KG1 (cell line): Measurements from ENCODE around the gene TSPAN2.

ENCODE experiments used
- DNase-seq: peaks from one replicate; lab custom pipeline; 2025; lab: John Stamatoyannopoulos, UW

TSPAN2 gene

DNA sequence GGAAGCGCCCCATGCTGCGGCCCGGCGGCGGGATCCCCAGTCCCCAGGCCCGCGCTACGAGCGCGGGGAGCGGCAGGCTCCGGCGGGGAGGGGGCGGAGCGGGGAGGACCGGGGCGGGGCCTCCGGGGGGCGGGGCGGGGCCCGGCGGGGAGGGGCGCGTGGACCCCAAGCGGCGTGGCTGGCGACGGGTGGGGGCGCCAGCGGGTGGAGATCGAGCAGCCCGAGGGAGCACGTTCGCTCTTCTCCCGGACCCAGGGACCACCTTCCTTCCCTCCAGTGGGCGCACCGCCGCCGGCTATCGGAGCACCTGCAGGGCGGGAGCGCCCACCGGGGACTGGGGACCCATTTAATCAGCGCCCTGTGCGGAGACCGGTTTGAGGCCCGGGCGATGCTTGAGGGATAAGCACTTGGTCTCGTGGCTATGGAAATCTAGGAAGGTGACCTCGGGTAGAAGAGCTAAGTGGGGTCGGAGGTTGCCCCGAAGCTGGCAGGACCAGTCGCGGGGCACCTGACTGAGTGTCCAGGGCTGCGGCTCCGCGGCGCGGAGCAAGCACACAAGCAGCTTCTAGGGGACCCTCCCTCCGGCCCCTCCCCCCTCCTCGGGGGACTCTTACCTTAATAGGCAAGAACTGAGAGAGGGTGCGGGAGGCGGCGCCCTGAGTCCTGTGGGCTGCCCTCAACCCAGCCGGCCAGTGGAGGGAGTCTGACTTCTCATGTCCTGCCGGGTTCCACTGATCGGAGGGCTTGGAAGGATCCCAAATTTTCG lies at the start of gene TSPAN2:
TSS of gene TSPAN2 (minus strand) at position 84 of the 766 bp plus-strand sequence. CDS start at position 13, 71 bp downstream.
- no peak for DNase-seq

- DNase-seq: peak; percentile 63
Observed at GRCh38 chr1:115138973-115139372, 49.7 kb upstream of the TSPAN2 start.

- DNase-seq: no peak
Observed at GRCh38 chr1:115138271-115138670, 49.0 kb upstream of the TSPAN2 start.

DNA sequence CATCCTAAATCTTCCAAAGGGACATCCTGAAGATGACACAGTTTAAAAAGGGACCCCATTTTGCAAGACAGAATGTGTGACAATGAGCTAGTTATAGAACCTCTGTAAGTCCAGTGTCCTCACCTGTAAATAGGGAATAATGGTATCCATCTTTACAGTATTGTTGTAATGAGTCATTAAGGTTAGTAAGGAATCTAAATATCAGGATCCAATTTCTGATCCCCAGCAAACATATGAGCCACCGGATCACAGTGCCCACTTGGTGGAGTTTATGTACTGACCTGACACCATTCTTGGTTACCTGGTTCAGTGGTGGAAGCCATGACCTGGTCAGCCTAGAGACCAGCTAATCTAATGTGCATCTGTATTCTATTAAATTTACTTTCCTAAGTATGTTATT lies 47.9 kb upstream of the TSPAN2 start:
- no peak for DNase-seq

DNA sequence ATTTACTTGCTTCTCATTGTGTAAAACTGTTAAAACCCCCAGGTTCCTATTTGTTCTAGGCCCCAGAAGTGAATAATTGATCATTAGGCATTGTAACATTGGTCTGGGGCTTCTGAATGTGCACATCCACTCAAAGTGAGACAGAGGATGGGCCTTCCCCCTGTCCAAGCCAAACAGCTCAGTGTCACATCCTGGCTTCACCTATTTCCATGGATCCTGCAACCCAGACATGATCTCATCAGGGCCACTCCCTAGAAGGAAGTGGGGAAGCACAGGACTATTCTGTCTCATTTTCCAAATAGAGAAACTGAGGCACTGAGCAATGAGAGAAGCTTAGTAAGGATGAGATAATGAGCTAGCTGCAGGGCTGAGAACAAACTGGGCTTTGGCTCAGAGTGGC lies 47.4 kb upstream of the TSPAN2 start:
- DNase-seq: no peak

- DNase-seq: no peak
Observed at GRCh38 chr1:115136106-115136505, 46.8 kb upstream of the TSPAN2 start.

GRCh38 chr1:115135681-115136080 lies 46.4 kb upstream of the TSPAN2 start:
- DNase-seq: no peak

- no peak for DNase-seq
Observed at GRCh38 chr1:115134850-115135480, 45.7 kb upstream of the TSPAN2 start.

GRCh38 chr1:115134231-115134630 lies 44.9 kb upstream of the TSPAN2 start:
- no peak for DNase-seq

GRCh38 chr1:115133440-115133839 lies 44.1 kb upstream of the TSPAN2 start:
- no peak for DNase-seq

GRCh38 chr1:115130786-115131185 lies 41.5 kb upstream of the TSPAN2 start:
- DNase-seq: no peak

DNA sequence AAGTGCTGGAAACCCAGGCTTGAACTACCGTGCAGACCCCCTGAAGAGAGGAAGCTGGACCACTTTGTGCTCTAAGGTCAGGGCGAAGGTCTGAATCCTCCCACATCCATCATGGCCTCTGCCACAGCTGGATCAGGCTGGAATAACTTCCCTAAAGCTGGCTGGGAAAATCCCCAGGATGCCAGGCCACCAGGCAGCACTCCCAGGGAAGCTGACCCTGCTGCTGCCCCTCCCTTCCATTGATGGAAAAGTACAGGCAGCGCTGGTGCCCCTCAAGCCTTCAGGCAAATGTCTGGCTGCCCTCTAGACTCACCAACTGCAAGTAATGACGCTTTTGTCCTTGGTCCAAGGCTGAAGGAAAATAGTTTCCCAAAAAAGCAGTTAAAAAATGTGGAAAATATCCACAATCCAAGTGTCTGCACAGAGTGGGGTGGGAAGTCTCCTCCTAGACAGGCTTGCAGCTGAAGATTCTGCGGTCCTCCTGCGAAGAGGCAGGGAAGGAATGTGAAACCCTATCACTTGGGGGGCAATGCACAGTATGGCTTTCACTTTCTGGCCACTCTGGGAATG lies 39.9 kb upstream of the TSPAN2 start:
- DNase-seq: no peak

- DNase-seq: no peak
Observed at GRCh38 chr1:115127539-115127938, 38.2 kb upstream of the TSPAN2 start.

DNA sequence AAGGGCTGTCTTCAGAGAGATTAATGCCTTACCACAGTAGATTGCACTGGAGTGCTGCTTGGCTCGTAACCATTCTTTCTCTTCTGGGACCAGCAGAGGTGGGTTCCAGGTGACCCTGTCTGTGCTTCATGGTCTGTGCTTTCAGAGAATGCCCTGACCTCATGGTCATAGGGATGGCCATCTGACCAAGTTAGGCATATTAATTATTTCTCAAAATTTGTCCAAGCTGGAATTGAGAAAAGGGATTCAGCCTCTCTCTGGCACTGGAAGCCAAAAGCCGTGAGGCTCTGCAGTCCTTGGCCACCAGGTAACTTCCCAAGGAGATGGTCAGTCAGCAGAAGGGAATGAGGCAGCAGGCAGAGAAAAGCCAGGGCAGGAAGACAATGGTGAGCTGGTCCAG lies 37.2 kb upstream of the TSPAN2 start:
- DNase-seq: no peak

- DNase-seq: no peak
Observed at GRCh38 chr1:115123116-115123515, 33.8 kb upstream of the TSPAN2 start.

DNA sequence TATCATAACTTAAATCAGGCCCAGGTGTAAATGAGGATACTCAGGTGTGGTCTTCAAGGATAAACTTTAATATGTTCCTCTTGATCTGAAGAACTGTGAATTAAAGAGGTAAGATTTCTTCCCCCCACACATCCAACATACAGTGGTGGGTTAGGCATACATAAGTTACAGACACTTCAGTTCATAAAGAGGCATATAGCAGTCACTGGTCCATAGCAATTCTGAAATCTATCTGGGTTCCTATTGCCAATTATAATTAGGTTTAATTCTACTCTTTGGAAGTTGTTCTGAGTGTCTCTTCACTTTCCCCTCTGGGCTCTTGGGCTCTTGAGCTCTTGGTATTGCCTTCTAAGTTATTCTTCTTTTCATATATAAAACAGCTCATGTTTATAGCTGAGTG lies 32.5 kb upstream of the TSPAN2 start:
- DNase-seq: no peak

DNA sequence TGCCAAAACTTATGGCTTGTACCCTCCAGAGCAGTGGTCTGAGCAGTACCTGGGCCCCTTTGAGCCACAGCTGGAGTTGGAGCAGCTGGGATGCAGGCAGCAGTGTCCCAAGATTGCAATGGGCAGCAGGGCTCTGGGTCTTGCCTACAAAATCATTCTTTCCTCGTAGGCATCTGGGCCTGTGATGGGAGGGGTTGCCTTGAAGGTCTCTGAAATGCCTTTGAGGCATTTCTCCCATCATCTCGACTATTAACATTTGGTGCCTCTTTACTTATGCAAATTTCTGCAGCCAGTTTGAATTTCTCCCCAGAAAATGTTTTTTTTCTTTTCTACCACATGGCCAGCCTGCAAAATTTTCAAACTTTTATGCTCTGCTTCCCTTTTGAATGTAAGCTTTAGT lies 31.0 kb upstream of the TSPAN2 start:
- no peak for DNase-seq

GRCh38 chr1:115118611-115119010 lies 29.3 kb upstream of the TSPAN2 start:
- DNase-seq: no peak

DNA sequence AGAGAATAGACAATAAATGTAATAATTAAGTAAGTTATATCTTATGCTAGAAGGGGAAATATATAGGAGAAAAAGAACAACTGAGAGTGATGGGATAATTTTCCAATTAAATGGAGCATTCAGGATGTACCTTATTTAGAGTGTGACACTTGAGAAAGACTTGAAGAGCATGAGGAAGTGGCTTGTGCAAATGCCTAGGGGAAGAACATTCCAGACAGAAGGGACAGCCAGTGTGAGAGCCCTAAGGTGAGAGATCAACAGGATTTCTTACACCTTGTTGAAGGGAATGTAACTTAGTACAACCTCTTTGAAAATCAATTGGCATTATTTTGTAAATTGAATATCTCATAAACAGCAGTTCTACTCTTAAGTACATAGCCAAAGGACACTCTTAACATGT lies 28.8 kb upstream of the TSPAN2 start:
- no peak for DNase-seq

DNA sequence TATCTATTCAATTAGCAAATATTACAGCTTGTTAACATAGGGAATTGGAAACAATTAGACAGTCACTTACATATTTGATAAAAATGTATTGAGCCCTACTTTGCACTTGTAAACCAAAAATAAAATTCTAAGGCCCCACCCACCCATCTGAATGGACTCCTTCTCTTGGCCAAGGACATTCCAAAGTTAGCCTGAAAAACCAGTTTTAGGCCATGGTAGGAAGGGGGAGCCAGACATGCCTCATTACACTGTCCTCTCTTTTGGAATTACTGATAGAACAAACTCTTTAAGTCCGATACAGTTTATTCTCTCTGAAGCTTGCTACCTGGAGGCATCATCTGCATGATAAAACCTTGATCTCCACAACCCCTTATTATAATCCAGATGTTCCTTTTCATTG lies 28.0 kb upstream of the TSPAN2 start:
- no peak for DNase-seq

DNA sequence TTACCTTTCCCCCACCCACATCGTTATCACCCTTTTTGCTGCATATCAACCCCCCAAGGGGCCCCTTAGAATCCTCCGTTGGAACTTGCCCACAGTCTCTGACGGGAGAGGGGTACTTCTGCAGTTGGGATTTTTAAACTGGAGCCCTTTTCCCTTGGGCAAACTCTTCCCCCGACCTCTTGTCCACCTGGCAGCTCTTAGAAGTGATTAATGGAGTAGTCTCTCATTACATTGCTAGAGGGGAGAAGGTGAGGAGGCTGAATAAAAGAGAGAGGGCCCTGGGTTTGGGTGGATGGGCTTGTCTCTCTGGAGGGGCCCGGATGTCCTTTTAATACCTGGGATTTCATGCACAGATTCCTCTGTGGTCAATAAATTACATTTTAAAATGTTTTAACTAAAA lies 27.2 kb upstream of the TSPAN2 start:
- DNase-seq: no peak

DNA sequence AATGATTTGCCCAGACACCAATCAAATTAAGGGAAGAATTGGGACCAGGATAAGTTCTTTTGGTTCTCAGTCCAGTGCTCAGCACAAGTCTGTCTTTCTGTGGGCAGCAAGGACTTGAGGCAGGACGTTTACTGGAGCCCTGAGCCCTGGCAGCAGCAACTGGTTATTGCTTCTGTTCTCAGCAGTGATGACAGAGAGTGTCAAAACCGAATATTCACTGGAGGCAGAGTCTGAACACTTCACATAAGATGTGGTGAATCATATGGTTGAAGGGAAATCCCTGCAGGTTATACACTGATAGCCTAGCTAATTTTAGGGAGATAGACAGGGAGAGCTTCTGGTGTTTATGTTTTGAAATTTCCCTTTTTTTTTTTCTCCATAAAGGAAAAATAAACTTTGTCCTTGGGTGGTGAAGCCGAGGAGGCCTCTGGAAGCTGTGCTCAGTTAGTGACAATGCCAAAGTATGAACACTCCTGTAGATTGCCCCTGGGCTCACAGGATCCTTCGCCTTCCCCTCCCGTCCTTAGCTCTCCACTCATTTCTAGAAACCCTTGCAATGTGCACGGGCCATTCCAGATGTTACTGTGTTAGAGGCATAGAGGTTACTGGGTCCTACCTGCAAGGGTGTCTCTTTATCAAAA lies 26.3 kb upstream of the TSPAN2 start:
- no peak for DNase-seq

GRCh38 chr1:115114308-115114707 lies 25.0 kb upstream of the TSPAN2 start:
- DNase-seq: no peak
